Measurements from ENCODE around the gene PIAS4.

DNA sequence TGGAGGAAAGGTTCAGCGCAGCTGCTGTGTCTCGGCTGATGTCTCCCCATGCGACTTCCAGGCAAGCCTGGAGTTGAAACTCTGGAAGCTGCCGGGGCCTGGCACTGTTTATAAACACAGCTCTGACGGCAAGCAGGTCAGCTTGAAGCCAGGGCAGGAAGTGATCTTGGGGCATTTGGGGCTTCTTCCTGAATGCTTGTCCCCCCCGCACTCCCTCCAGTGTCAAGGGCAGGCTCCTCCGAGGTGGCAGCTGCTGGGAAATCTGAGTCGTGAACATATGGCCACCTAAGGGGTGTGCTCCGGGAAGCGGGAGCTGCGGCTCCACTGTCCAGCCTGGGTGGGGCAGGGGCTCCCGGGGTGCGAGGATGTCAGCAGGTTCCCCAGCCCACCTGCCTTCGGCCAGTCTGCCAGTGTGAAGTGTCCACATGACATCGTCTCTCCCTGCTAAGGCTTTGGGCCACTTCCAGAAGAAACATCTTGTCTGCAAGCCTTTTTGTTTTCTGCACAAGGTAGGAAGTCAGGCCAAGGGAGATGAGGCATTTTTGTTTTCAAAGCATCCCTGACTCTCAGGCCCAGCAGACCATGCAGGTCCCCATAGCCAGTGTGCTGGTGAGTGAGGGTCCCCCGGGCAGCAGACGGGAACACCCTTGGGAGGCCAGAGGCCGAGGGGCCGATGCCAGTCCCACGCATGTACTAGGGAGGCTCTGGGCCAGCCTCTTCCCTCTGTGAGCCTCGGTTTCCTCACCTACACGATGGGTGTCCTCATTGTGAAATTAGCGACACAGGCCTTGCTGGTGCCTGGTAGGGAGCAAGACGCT, 2.7 kb downstream of the PIAS4 start:
- TF ChIP-seq ZNF274 (IDR thresholded peaks at IDR 0.05; ENCODE audit: low read depth, low read length) (no peak), YY1 (IDR thresholded peaks at IDR 0.05; ENCODE audit: insufficient read depth, insufficient read length) (no peak), SUZ12 (IDR thresholded peaks at IDR 0.05; ENCODE audit: extremely low read depth, insufficient read depth, insufficient read length) (no peak)

Data from NT2/D1 (cell line).